SW 1271 (cell line): Measurements from ENCODE around the gene TRNP1.

ENCODE experiments used
- DNase-seq, 2 experiments: peaks; one replicate each; lab custom pipeline; 2025; lab: John Stamatoyannopoulos, UW

Gene TRNP1

DNA sequence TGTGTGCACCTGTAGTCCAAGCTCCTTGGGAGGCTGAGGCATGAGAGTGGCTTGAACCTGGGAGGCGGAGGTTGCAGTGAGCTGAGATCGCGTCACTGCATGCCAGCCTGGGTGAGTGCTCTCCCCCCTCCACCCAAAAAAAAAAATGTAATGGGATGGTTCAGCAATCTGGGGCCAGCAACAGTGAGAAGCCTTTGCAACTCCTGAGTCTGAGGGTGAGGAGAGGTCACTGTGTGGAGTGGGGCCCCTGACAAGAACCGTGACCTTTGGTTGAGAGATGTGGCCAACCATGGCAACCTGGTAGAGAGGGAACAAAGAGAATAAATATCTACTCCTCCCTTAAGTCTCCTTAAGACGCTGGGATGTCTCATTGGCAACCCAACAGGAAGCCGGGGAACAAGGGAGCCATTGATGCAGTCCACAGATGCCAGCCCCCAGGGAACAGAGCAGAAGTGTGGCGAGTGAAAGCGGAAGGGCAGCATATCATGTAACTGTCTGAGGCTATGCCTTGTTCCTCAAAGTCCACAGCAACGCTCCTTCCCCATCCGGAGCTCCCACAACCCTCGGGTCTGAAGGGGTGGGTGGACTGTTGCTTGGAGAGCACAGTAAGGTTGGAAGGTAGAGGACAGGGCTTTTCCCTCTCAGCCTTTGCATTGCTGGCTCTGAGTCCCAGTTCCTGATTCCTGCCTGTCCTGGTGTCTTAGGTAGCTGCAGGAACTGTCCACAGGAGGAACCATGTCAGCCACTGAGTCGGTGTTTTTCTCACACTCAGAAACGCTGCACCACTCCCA lies 8.3 kb downstream of the TRNP1 start:
- no peak for DNase-seq

DNA sequence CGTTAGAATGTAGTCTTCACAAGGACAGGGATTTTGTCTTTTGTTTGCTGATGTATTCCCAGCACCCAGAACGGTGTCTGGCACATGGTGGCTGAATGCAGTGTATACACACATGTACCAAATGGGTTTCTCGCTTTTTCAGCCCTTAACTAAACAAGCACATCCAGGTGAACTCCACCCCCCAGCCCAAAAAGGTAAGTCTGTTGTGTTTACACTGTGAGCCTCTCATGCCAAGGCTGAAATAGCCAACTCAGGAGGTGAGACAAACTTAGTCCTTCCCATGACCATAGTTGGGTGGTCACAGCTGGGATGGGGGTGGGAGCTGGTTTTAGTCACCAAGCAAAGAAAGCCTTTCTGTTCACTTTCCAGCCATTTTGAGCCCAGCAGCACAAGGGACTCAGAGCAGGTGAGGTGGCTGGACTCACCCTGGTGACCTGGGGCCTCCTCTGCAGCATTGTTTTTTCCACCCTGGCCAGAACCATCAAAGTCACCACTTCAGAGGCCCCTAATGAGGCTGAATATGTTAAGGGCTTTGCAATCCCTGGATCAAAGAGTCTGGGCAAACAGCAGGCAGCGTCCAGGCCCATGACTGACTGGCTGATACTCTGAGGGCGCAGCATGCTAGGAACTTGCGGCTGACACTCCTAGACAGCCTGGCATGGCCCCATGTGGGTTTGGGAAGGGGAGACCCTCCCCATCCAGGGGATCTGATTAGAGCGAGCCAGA lies 10.4 kb downstream of the TRNP1 start:
- DNase-seq, result no peak

DNA sequence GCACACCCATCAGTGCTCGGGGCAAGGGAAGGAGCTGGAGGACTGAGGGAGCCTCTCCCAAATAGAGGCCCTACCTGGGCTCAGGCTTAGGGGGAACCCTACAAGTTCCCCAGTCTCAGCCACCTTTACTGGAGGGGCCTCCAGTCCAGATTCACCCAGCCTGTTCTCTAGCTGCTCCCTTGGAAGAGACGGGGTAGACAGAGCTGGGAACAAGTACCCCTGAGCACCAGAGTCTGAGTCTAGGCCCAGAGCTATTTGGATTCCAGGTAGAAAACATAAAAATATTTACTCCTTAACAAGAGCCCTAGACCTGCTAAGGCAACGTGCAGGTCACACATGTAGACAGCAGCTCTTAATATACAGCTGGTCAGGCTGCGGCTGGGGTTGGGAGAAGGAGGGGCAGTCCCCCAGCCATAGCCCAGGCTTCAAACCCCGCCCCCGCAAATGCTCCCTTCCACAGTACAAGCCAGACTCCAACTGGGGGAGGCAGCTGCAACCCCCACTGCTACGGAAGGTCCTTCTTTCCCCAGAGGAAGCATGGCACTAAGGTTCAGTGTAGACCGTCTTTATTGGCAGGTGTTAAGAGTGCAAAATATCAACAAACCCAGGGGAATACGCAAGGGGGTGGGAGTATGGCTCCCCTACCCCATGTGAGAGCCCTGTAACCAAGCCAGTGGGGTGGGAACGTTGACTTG lies 11.1 kb downstream of the TRNP1 start:
- no peak for DNase-seq

DNA sequence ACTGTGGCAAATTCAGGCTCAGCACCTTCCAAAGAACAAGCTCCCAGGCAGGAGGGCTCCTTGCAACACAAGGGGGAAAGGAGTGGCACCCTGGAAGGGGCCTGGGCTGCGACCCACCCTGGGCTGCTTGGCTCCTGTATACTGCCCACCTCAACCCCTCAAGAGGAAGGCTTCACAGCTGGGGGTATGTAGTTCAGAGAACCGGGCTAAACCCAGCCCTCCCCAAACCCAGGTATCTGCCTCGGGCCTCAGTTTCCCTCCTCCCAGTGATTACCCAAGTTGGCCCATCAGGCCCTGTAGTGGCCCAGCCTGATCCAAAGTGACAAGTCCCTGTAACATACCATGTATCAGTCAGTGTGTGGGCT lies 11.7 kb downstream of the TRNP1 start:
- DNase-seq, result no peak

DNA sequence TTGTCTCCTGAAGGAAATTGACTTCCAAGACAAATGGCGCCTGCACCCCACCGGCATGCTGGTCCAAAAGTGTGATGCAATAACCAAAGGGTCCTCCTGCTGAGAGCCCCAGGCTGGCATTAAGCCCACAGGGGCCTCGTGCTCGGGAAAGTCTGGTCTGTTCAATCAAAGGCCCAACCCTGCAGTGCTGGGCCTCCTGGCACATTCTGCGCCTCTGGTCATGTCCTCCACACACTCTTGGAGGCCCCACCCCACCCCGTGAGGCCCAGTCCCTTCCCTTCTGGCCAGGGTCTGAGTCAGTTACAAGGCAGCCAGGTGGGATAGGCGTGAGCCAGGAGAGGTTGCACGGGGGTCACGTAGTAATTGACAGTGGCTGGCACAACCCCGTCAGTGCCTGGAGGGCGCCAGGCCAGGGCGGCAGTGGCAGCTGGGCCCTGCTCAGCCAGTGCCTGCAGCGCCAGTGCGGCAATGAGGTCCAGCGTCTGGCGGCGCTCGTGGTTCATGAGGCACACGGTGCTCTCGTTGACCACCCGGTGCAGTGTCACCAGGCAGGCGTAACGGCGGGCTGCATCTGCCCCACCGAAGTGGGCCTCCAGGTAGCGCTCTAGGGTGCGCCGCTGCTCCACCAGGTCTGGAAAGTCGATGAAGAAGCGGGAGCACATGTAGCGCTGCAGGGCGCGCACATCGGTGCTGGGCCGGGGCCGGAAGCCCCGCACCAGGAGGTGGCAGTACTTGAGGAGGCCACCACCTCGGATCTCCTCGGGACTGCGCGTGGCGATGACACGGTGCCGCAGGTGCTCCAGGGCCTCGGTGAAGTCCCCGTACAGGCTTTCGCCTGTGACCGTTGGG lies 12.4 kb downstream of the TRNP1 start:
- DNase-seq, result no peak

DNA sequence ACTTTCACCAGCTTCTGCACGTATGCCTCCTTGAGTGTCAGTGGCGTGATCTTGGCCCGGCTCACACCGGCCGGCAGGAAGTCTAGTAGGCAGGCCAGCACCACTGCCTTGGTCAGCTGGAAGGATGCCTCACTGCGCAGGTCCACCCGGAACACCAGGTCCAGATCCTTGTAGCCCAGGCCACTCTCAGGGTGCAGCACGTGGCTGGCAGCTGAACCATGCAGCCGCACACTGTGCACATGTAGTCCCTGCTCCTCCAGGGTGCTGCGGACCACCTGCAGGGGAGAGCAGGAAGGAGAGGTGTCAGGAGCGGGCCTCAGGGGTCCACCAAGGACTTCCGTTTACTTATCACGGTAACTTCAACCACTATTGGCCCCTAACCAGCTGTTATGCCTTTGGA lies 13.2 kb downstream of the TRNP1 start:
- no peak for DNase-seq

DNA sequence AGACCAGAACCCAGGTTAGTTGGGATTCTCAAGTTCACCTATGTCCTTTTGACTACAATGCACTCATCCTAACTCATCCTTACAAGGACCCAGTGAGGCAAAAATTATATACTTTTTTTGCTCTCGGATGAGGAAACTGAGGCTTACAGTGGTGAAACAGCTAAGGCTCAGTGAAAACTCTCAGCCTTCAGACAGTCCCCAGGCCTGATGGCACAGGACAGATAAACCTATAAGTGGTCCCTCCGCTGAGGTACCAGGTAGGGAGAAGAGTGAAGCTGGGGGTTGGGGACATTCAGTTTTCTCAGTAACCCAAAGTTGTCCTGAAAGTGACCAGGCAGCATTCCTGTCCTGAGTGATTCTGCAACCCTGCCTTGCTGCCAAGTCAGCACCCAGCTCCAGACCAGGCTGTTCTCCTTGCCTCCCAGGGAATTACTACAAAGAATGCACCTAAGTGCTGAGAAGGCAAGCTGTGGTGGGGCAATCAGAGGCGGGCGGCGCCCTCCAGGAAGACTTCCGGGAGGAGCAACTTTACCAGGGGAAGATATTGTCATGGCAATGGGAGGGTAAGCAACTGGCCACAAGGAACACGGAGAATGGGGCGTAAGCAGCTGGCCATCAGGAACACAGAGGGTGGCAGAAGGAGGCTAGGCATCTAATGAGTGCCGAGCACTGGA lies 14.6 kb downstream of the TRNP1 start:
- DNase-seq, result no peak

DNA sequence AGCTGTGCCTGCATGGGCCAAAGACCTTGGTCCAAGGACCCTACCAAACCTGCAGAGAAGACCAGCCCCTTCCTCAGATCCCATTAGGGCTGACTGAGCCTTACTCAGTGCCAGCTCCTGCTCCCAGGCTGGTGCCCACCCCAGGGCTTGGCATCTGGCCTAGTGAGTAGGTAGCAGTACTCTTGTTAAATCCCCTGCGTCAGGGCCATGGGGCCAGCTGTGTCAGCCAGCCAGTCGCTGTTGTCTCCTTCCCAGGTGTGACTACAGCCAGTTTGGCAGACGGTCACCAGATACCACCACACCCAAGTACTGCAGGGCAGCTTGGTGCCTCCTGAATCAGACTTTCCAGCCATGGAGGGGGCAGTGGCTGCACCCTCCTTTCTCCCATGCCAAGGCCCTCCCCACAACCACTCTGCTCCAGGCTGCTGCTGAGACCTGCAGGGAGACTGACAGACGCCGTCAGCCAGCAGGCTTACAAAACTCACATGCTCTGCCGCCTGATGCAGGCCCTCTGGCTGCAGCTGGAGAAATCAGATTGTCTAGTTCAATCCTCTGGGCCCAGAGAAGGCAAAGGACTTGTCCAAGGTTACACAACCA lies 16.2 kb downstream of the TRNP1 start:
- no peak for DNase-seq

DNA sequence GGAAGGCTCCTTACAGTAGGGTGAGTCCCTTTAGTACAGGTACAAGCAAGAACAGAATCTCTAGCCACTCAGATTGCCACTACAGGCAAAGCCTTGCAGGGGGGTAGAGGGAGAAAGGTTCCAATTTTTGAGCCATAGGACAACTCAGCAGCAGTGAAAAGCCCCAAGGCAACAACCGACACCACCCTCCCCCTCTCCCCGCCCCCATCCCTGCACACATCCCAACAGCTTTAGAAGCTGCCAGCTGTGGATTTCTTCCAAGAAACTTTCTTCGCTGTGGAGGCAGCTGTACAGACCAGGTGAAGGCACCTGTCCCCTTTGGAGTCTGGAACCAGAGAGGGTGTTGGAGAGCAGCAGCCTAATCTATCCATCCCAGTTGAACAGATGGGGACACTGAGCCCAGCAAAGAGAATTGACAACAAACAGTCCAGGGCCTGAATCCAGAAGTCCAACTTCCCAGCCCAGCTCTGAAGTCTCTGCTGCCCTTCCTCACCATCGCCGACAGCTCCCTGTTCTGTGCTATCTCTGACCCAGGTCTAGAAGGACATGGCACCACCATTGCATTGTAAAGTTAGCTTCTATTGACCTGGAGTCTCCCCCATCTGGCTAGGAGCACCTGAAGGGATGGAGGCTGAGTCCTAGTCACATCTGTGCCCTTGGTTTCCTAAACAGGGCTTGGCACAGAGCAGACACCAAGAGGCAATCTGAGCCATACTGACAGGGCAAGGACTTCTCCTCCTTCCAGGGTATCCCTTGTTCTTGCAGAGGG lies 16.9 kb downstream of the TRNP1 start:
- no peak for DNase-seq

DNA sequence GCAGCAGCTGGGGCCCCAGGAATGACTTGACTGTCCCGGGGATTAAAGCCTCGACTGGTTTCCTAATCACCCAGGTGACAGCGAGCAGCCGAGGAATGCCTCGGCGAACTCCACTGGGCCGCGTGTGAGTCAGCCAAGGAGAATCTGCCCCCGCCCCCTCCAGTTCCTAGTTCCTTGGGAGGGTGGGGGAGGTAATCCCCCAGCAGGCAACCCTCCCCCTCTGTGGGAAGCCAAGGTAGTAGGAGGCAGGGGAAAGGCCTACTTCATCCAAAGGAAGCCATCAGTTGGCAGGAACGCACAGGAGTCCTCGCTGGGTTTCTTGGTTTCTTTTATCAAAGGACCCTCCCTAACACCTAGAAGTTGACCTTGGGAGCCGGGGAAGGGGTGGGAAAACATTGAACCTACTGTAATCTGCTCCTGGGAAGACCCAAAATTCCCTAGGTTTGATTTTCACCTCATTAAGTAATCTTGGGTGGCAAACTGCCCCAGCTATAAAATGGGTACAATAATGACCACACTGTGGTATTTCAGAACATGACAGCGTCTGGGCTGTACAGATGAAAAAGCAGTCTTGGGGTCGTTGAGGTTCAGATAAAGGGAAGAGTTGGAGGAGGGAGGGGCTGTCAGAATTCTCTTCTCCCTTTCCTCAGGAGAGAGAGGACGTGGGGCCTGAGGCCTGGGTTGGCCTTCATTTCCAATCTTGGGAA lies 17.7 kb downstream of the TRNP1 start:
- peak in 1 of 2 experiments; percentile 57 for DNase-seq

DNA sequence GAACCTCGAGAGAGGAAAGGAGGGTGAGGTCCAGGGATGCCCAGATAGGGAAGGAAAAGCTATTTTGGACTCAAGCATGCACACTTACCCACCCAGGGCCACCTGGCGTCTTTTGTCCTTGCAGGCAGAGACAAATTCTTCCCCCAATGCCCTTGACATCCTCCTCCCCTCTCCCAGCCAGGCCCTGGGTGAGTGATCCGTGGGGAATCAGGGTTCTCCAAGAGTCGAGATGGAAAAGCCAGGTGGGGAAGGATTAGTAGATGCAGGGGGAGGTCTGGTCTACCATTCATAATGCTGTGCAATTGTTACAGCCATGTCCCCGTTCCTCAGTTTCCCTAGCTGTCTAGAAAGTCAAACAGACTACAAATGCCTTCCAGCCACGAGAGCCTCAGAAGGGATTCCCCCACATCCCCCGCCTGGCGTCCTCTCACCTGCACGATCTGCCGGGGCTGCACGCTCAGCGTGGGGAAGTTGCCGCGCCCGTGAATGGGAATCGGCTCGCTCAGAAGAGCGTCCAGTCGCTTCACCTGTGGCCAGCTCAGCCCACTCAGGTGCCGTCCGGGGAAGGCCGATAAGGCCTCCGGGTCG lies 18.6 kb downstream of the TRNP1 start:
- DNase-seq, result no peak

DNA sequence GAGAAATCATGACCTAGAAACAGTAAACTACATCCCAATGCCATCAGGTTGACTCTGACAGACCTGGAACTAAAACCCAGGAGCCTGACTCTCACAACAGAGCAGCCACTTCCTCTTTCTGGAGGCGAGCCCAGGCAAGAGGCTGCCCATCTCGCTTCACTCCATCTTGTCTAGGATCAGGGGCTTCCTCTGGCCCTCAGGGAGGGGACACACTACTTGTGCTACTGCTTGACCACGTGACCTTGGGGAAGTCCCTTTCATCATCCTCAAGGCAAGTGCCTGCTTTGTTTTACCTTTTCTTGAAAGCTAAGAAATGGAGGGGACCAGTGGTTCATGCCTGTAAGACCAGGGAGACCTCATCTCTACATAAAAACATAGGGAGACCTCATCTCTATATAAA lies 21.8 kb downstream of the TRNP1 start:
- DNase-seq, result no peak

DNA sequence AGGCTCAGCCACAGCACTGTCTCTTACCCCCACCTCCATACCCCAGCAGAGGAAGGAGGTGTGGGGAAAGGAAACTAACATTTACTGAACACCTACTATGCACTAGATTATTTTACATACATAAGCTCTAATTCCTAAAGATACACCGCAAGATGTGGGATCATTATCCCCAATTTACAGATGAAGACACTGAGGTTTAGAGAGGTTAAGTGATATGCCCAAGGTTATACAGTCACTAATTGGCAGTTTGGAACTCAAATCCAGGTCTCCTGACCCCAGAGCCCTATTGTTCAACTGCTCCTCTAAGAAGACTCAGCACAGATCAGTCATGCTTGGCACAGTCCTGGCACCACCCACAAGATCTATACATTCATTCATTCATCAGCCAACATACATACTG lies 22.9 kb downstream of the TRNP1 start:
- no peak for DNase-seq

DNA sequence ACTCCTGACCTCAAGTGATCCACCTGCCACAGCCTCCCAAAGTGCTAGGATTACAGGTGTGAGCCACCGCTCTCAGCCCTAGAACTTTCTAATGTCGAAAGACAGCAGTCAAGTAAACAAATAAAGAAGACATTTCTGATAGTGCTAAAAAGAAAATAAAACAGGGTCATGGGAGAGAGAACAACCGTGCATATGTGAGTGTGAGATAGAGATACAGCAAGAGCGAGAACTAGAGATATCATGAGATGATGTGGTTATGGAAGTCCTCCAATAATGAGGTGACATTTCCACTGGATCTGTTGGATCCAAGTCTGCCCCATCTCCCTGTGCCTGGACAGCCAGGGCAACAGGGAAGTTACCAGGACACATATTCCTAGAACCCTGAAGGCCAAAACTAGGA lies 23.7 kb downstream of the TRNP1 start:
- DNase-seq, result no peak

DNA sequence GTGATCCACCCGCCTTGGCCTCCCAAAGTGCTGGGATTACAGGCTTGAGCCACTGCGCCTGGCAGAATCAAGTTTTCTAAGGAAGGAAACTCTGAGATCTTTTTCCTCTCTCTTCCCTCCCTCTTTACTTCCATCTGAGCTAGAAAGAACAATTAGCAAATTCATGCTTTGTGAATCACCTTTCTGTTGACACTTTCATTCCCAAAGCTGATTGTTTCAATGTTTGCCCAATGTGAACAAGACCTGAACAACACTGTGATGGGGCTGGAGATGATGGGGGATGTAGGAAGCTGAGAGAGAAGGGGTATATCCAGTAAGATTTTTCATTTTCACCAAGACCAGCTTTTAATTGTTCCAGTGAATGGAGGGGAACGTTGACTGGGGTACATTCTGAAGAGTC lies 24.8 kb downstream of the TRNP1 start:
- DNase-seq, result no peak

DNA sequence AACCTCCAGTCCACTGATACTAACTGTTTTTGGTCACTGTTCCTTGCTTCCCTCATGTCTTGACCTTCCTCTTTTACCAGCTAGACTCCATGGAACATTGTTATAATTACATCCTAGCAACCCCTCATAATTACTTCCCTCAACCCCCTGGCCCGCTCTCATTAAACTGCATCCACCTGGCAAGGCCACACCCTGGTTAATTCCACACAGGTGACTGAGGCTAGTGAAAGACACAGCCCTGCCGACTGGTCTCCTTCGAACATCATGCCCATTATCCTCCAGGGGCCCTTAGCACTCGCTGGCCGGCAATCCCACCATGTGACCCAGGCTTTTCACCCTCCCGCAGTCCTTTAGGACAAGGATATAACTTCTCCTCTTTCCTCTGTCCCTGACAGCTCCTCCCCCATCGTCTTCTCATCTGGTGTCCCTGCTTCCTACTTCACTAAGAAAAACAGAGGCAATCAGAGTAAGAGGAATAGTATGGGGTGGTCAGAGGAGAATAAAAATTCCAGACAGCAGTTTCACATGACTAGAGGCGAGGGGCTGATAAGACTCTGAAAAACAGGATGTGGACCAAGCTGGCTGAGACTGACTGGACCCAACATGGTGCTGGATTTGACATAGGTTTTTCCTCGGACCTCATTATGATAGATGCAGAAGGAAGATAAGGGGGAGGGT lies 28.0 kb downstream of the TRNP1 start:
- no peak for DNase-seq

DNA sequence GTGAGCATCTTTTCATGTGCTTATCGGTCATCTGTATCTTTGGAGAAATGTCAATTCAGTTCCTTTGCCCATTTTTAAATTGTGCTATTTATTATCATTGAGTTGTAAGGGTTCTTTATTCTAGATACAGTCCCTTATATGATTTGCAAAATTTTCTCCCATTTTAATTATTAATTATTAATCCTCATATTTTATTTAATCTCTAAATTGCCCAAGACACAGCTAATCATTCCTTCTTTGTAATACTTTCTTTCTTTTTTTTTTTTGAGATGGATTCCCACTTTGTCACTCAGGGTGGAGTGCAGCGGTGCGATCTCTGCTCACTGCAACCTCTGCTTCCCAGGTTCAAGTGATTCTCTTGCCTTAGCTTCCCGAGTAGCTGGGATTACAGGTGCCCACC lies 32.2 kb downstream of the TRNP1 start:
- DNase-seq, result no peak

DNA sequence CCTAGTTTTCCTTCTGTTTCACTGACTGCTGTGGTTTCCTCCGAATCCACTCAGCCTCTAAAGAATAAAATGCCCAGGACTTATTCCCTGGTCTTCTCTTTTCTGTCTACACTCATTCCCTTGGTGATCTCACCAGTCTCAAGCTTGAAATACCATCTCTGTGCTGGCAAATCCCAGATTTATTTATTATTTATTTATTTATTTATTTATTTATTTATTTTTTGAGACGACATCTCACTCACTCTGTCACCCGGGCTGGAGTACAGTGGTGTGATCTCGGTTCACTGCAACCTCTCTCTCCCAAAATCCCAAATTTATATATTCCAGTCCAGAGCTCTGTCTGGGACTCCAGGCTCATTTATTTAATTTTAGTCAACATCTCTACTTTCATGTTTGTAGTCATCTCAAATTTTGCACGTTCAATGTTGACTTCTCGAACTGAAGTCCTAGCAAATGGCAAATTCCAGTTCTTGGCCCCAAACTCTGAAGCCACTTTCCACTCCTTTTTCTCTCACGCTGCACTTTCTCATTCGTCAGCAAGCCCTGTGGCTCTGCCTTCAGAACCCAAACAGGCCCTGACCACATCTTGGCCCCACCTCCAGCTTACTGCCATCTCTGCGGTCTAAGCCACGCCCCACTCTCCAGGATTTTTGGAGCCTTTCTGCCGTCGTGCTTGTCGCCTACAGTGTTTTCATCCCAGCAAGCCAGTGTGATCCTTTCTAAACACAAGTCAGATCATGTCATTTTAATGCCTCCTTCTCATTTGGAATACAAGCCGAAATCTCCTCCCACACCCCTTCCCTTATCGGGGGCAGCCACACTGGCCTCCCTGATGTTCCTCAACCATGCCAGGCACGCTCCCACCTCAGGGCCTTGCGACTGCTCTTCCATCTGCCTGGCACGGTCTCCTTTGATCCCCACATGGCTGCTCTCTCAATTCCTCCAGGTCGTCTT lies 33.4 kb downstream of the TRNP1 start:
- no peak for DNase-seq
